Vagina (tissue), 2 donors: ENCODE results near the gene CA7. TPM values are rescaled to one million over a fixed set of nuclear protein-coding genes. Genes with fewer than 3 reads are reported as not detected.

Source experiments
- DNase-seq, 2 donors: peaks; one replicate each; pipeline ENCODE4 v3.0.0-alpha.2; 2017; ENCODE audit errors: extremely low spot score in 2 of 2
- H3K27ac ChIP-seq: fragments of 200-600 bp; sonication (generic); one replicate; pipeline ENCODE4 v1.5.1; 2019
- H3K27me3 ChIP-seq: fragments of 200-600 bp; sonication (generic); one replicate; pipeline ENCODE4 v1.5.1; 2019
- H3K36me3 ChIP-seq, 2 donors: fragments of 200-600 bp; sonication (generic); one replicate each; pipeline ENCODE4 v1.5.1; 2017 to 2019
- H3K4me1 ChIP-seq: fragments of 200-600 bp; sonication (generic); one replicate; pipeline ENCODE4 v1.5.1; 2019
- H3K4me3 ChIP-seq, 2 donors: fragments of 200-600 bp; sonication (generic); 1 replicate in 1 of 2; 2 replicates in 1 of 2; pipeline ENCODE4 v1.5.1; 2016 to 2019
- H3K9me3 ChIP-seq: fragments of 200-600 bp; sonication (generic); one replicate; pipeline ENCODE4 v1.5.1; 2019
- CTCF ChIP-seq, 3 experiments: fragments of 450-650 bp in 2 of 3; fragments of 200-600 bp in 1 of 3; sonication (generic) in 1 of 3; IDR thresholded peaks; one replicate each; pipeline ENCODE4 v1.5.1; 2017 to 2019; ENCODE audit warnings: antibody characterized with exemption in 3 of 3, mild to moderate bottlenecking in 2 of 3, moderate library complexity in 2 of 3
- POLR2A ChIP-seq, 2 donors: fragments of 450-650 bp; IDR thresholded peaks; one replicate each; pipeline ENCODE4 v1.6.1; 2017; ENCODE audit warnings: antibody characterized with exemption in 2 of 2, mild to moderate bottlenecking in 2 of 2, moderate library complexity in 2 of 2
- POLR2AphosphoS5 ChIP-seq, 2 donors: sonication (generic); formaldehyde crosslinking; IDR thresholded peaks; one replicate each; pipeline ENCODE4 v1.9.0; 2017; ENCODE audit warnings: antibody characterized with exemption in 2 of 2, mild to moderate bottlenecking in 2 of 2, low read depth in 1 of 2; ENCODE audit not compliant: insufficient read depth in 1 of 2
- intact Hi-C: fragments of 100-400 bp; cut with DNase I; formaldehyde crosslinking; loops from one replicate; pipeline ENCODE4 v1.15.1; 2023
- total RNA-seq: library from RNA; depleted of rRNA; stranded (reverse); fragments of >200 nt; gene quantifications from one replicate; pipeline ENCODE4 v1.2.3, GENCODE V29; 2016

The CA7 gene
- total RNA-seq = not detected

- peaks cover 17% of the 10 kb centered on the region for H3K4me1 ChIP-seq
- H3K4me3 ChIP-seq = peak within 1 kb of the TSS; percentile 34 to 44
- H3K9me3 ChIP-seq = no peaks in the 10 kb centered on the region
- H3K27me3 ChIP-seq = no peaks in the 10 kb centered on the region
- H3K36me3 ChIP-seq = no peaks in the 10 kb centered on the region
- TF ChIP-seq POLR2AphosphoS5 (IDR thresholded peaks at IDR 0.05; ENCODE audit: insufficient read depth in 1 of 2, low read depth in 1 of 2) (no peak), POLR2A (IDR thresholded peaks at IDR 0.05) (no peak)
- no peak within 1 kb of the TSS for H3K27ac ChIP-seq
- intact Hi-C loops = no loop called here
- DNase-seq = no peak
Observed at GRCh38 chr16:66844342-66845079, at the start of gene CA7. CA7 (plus strand) TSS chr16:66844414; CDS start chr16:66844488, 74 bp downstream.

GRCh38 chr16:66798161-66798560 is 46.1 kb upstream of the CA7 start:
- Histone ChIP-seq H3K27ac (no peak overlapping the region), H3K4me1 (no peaks in the 10 kb centered on the region), H3K36me3 (peaks cover 0 to 14% of the 10 kb centered on the region in 2 donors), H3K9me3 (no peaks in the 10 kb centered on the region), H3K4me3 (no peak overlapping the region), H3K27me3 (no peaks in the 10 kb centered on the region)
- no peak for TF ChIP-seq CTCF (IDR thresholded peaks at IDR 0.05)
- no peak for TF ChIP-seq POLR2A (IDR thresholded peaks at IDR 0.05)
- TF ChIP-seq POLR2AphosphoS5 (IDR thresholded peaks at IDR 0.05; ENCODE audit: insufficient read depth in 1 of 2, low read depth in 1 of 2) = no peak
- no peak for DNase-seq
- intact Hi-C loops = no loop called here

- no peak overlapping the region for H3K27ac ChIP-seq
- intact Hi-C loops = no loop called here
Observed at GRCh38 chr16:66800856-66801255, 43.4 kb upstream of the CA7 start.

GRCh38 chr16:66801320-66802105 is 42.7 kb upstream of the CA7 start, which contains the start of gene TERB1:
TERB1 (minus strand) TSS chr16:66801584; CDS start chr16:66796798, 4,786 bp downstream.
- Histone ChIP-seq H3K27me3 (no peaks in the 10 kb centered on the region), H3K4me1 (no peaks in the 10 kb centered on the region), H3K27ac (no peak within 1 kb of the TSS), H3K36me3 (peaks cover 0 to 46% of the 10 kb centered on the region in 2 donors), H3K4me3 (no peak within 1 kb of the TSS), H3K9me3 (no peaks in the 10 kb centered on the region)
- intact Hi-C loops = no loop called here
- no peak for DNase-seq
- TF ChIP-seq POLR2AphosphoS5 (IDR thresholded peaks at IDR 0.05; ENCODE audit: insufficient read depth in 1 of 2, low read depth in 1 of 2) (no peak), POLR2A (IDR thresholded peaks at IDR 0.05) (no peak), CTCF (IDR thresholded peaks at IDR 0.05) (no peak)

More at GRCh38 chr16:66800856-66801255, 43.4 kb upstream of the CA7 start:
- H3K4me3 ChIP-seq = no peak overlapping the region
- no peaks in the 10 kb centered on the region for H3K27me3 ChIP-seq
- no peaks in the 10 kb centered on the region for H3K4me1 ChIP-seq
- DNase-seq = no peak
- peaks cover 0 to 40% of the 10 kb centered on the region in 2 donors for H3K36me3 ChIP-seq
- H3K9me3 ChIP-seq = no peaks in the 10 kb centered on the region
- TF ChIP-seq CTCF (IDR thresholded peaks at IDR 0.05) = no peak
- TF ChIP-seq POLR2A (IDR thresholded peaks at IDR 0.05) = no peak
- no peak for TF ChIP-seq POLR2AphosphoS5 (IDR thresholded peaks at IDR 0.05; ENCODE audit: insufficient read depth in 1 of 2, low read depth in 1 of 2)

GRCh38 chr16:66802159-66802558 is 42.1 kb upstream of the CA7 start:
- H3K27me3 ChIP-seq = no peaks in the 10 kb centered on the region
- H3K36me3 ChIP-seq = peaks cover 3 to 52% of the 10 kb centered on the region in 2 donors
- intact Hi-C loops = no loop called here
- no peak for DNase-seq
- no peak for TF ChIP-seq POLR2A (IDR thresholded peaks at IDR 0.05)
- TF ChIP-seq POLR2AphosphoS5 (IDR thresholded peaks at IDR 0.05; ENCODE audit: insufficient read depth in 1 of 2, low read depth in 1 of 2) = no peak
- TF ChIP-seq CTCF (IDR thresholded peaks at IDR 0.05) = no peak
- no peaks in the 10 kb centered on the region for H3K9me3 ChIP-seq
- no peak overlapping the region for H3K4me3 ChIP-seq
- no peak overlapping the region for H3K27ac ChIP-seq
- no peaks in the 10 kb centered on the region for H3K4me1 ChIP-seq
